HepG2 (cell line): ENCODE measurements around the gene BRD2. TPM values are rescaled to one million over a fixed set of nuclear protein-coding genes. Genes with fewer than 3 reads are reported as not detected.

ENCODE experiments used
- ATAC-seq: fragments of 200-7000 bp; cut with Tn5 transposase; 3 replicates; pipeline ENCODE4 v1.9.1; 2020; ENCODE audit warnings: mild to moderate bottlenecking, moderate library complexity
- BruUV-seq: library from RNA; stranded (reverse); fragments of 400-500 nt; replicated peaks from 2 replicates; lab custom pipeline; 2021; lab: Mats Ljungman, UMichigan
- CTCF ChIA-PET: fragments of 300-600 bp; formaldehyde crosslinking; extraction: SDS; loops from one replicate; lab custom pipeline; 2021; ENCODE audit warnings: low total read pairs, inconsistent platforms, low intra/inter-chr PET ratio; lab: Yijun Ruan, JAX
- POLR2A ChIA-PET: fragments of 350-600 bp; sonication (Branson Sonifier 250); formaldehyde crosslinking; loops from one replicate; lab custom pipeline; 2020; ENCODE audit warnings: antibody characterized with exemption, inconsistent platforms; lab: Yijun Ruan, JAX
- DNase-seq: peaks from one replicate; pipeline ENCODE4 v3.0.0-alpha.2; 2015; ENCODE audit warnings: low spot score
- FAIRE-seq: peaks from 3 replicates; lab custom pipeline; 2011; peaks lifted over from hg19 to GRCh38; lab: Jason Lieb, UNC
- H2AFZ ChIP-seq: one replicate; pipeline ENCODE4 v1.6.1; 2011; ENCODE audit warnings: low read length, inconsistent platforms
- H3K27ac ChIP-seq: fragments of 300-600 bp; 3 replicates; pipeline ENCODE4 v1.8.0; 2011; ENCODE audit warnings: mixed run types, mild to moderate bottlenecking, mixed read lengths, low read length, inconsistent platforms; ENCODE audit not compliant: insufficient read depth; ENCODE audit errors: extremely low read length
- H3K27me3 ChIP-seq, 2 experiments: fragments of 200-600 bp in 1 of 2; 2 replicates in 1 of 2; 3 replicates in 1 of 2; pipeline versions ENCODE4 v1.6.0 to v1.8.0; 2011; ENCODE audit warnings: low read length in 2 of 2, mild to moderate bottlenecking in 2 of 2, moderate library complexity in 2 of 2, inconsistent platforms in 1 of 2; ENCODE audit not compliant: insufficient read depth in 2 of 2, control insufficient read depth in 1 of 2
- H3K36me3 ChIP-seq, 2 experiments: fragments of 200-600 bp in 1 of 2; replicated peaks in 1 of 2; 2 replicates in 1 of 2; 3 replicates in 1 of 2; pipeline versions ENCODE4 v1.5.1 to v1.8.0; 2011; ENCODE audit warnings: low read length in 2 of 2, inconsistent platforms in 1 of 2; ENCODE audit not compliant: insufficient read depth in 2 of 2, control insufficient read depth in 1 of 2
- H3K4me1 ChIP-seq: 2 replicates; pipeline ENCODE4 v1.5.1; 2012; ENCODE audit warnings: low read length, inconsistent platforms; ENCODE audit not compliant: insufficient read depth
- H3K4me2 ChIP-seq: 2 replicates; pipeline ENCODE4 v1.6.0; 2011; ENCODE audit warnings: low read depth, low read length, inconsistent platforms
- H3K4me3 ChIP-seq, 3 experiments: fragments of 200-600 bp in 1 of 3; sonication (generic), shearing (Covaris generic) in 1 of 3; replicated peaks in 1 of 3; 2 replicates each; pipeline ENCODE4 v1.5.1; 2011 to 2016; ENCODE audit warnings: low read length in 3 of 3, inconsistent platforms in 2 of 3, low read depth in 2 of 3, mild to moderate bottlenecking in 2 of 3, control low read depth in 1 of 3, mixed read lengths in 1 of 3; ENCODE audit not compliant: insufficient read depth in 1 of 3
- H3K79me2 ChIP-seq: one replicate; pipeline ENCODE4 v1.6.1; 2011; ENCODE audit warnings: low read length, inconsistent platforms; ENCODE audit not compliant: insufficient read depth
- H3K9ac ChIP-seq: 2 replicates; pipeline ENCODE4 v1.6.0; 2011; ENCODE audit warnings: mild to moderate bottlenecking, low read depth, low read length, inconsistent platforms; ENCODE audit not compliant: insufficient read depth
- H3K9me3 ChIP-seq: 2 replicates; pipeline ENCODE4 v1.5.1; 2012; ENCODE audit warnings: mild to moderate bottlenecking, low read length
- H4K20me1 ChIP-seq: 2 replicates; pipeline ENCODE4 v1.6.0; 2011; ENCODE audit warnings: inconsistent platforms, mild to moderate bottlenecking, low read length, moderate library complexity; ENCODE audit not compliant: insufficient read depth
- CHD4 ChIP-seq: fragments of 200-600 bp; sonication (generic); IDR thresholded peaks from 2 replicates; pipeline ENCODE4 v1.7.0; 2017; ENCODE audit warnings: mild to moderate bottlenecking, low read length, borderline replicate concordance
- GTF3A ChIP-seq: sonication (generic); formaldehyde crosslinking; conservative IDR thresholded peaks from 2 replicates; pipeline ENCODE4 v1.4.0; 2020; ENCODE audit warnings: mild to moderate bottlenecking, missing genetic modification reagents
- HNRNPK ChIP-seq: fragments of 200-400 bp; formaldehyde crosslinking; IDR thresholded peaks from 2 replicates; pipeline ENCODE4 v1.6.1; 2018; ENCODE audit warnings: low read length, low read depth, moderate library complexity, mild to moderate bottlenecking; ENCODE audit not compliant: poor library complexity, severe bottlenecking
- HOXA3 ChIP-seq: sonication (generic); formaldehyde crosslinking; IDR thresholded peaks from 2 replicates; pipeline ENCODE4 v1.5.0; 2020; ENCODE audit warnings: missing genetic modification reagents
- NONO ChIP-seq, 2 experiments: fragments of 450-650 bp in 1 of 2; sonication (generic) in 1 of 2; formaldehyde crosslinking in 1 of 2; IDR thresholded peaks in 1 of 2; conservative IDR thresholded peaks in 1 of 2; 2 replicates each; pipeline versions ENCODE4 v1.6.1 to v1.8.0; 2017 to 2022; ENCODE audit warnings: mild to moderate bottlenecking in 1 of 2, missing genetic modification reagents in 1 of 2, moderate library complexity in 1 of 2
- RFXAP ChIP-seq: sonication (generic); formaldehyde crosslinking; IDR thresholded peaks from 2 replicates; pipeline ENCODE4 v1.4.0; 2020; ENCODE audit warnings: missing genetic modification reagents, borderline replicate concordance
- SMARCE1 ChIP-seq: fragments of 450-650 bp; IDR thresholded peaks from 2 replicates; pipeline ENCODE4 v1.6.1; 2017; ENCODE audit warnings: borderline replicate concordance
- TMF1 ChIP-seq: sonication (generic); formaldehyde crosslinking; IDR thresholded peaks from 2 replicates; pipeline ENCODE4 v1.8.1; 2022; ENCODE audit warnings: low read depth, missing genetic modification reagents
- XRCC5 ChIP-seq: fragments of 200-400 bp; formaldehyde crosslinking; optimal IDR thresholded peaks from 2 replicates; pipeline ENCODE3; 2017; ENCODE audit warnings: mild to moderate bottlenecking, low read length
- ZBTB4 ChIP-seq: sonication (generic); formaldehyde crosslinking; IDR thresholded peaks from 2 replicates; pipeline ENCODE4 v1.4.0; 2020; ENCODE audit warnings: missing genetic modification reagents, mild to moderate bottlenecking, borderline replicate concordance
- ZNF430 ChIP-seq: sonication (generic); formaldehyde crosslinking; IDR thresholded peaks from 2 replicates; pipeline ENCODE4 v1.9.0; 2021; ENCODE audit warnings: mild to moderate bottlenecking, missing genetic modification reagents
- ZNF460 ChIP-seq: sonication (generic); formaldehyde crosslinking; IDR thresholded peaks from 2 replicates; pipeline ENCODE4 v1.5.1; 2020; ENCODE audit warnings: missing genetic modification reagents, mild to moderate bottlenecking, borderline replicate concordance
- ZNF496 ChIP-seq: sonication (generic); formaldehyde crosslinking; IDR thresholded peaks from 2 replicates; pipeline ENCODE4 v1.8.1; 2023; ENCODE audit warnings: mild to moderate bottlenecking, moderate library complexity, missing genetic modification reagents; ENCODE audit not compliant: insufficient replicate concordance
- ZNF547 ChIP-seq: sonication (generic); formaldehyde crosslinking; IDR thresholded peaks from 2 replicates; pipeline ENCODE4 v1.5.1; 2020; ENCODE audit warnings: mild to moderate bottlenecking, missing genetic modification reagents
- ZSCAN20 ChIP-seq: sonication (generic); formaldehyde crosslinking; IDR thresholded peaks from 2 replicates; pipeline ENCODE4 v1.4.0; 2020; ENCODE audit warnings: missing genetic modification reagents, mild to moderate bottlenecking, borderline replicate concordance
- WGBS: methylation state at CpG from one replicate; pipeline ENCODE4 v1.1.6; 2017; ENCODE audit warnings: low lambda C conversion rate; 5-methylcytosine and 5-hydroxymethylcytosine counted together
- in situ Hi-C: cut with HindIII; loops from 2 replicates; pipeline ENCODE4 v1.10.0; 2017; ENCODE audit warnings: low pct_unique_long_range_greater_than_20kb; ENCODE audit not compliant: extremely low pct_ligation_motif_present
- intact Hi-C: fragments of 100-400 bp; cut with micrococcal nuclease; formaldehyde crosslinking; loops from one replicate; pipeline ENCODE4 v1.10.0; 2022; ENCODE audit not compliant: unreplicated experiment
- polyA plus RNA-seq, 8 experiments: library from polyadenylated mRNA; depleted of rRNA in 3 of 8; stranded (reverse) in 7 of 8; unstranded in 1 of 8; fragments of >200 nt; fragmentation: Illumina TruSeq in 4 of 8; extraction: Trizol in 4 of 8; gene quantifications; 2 replicates each; pipeline versions ENCODE4 v1.2.1 to v1.2.3, GENCODE V29; 2011 to 2016; ENCODE audit warnings: low read depth in 4 of 8, missing spikeins in 1 of 8, mixed read lengths in 1 of 8; ENCODE audit not compliant: insufficient read depth in 1 of 8
- total RNA-seq, 5 experiments: library from RNA; depleted of rRNA; stranded (reverse); fragments of >200 nt; fragmentation: Illumina TruSeq; extraction: Trizol; gene quantifications; 2 replicates each; pipeline ENCODE4 v1.2.3, GENCODE V29; 2016; ENCODE audit warnings: low read depth in 1 of 5

Gene BRD2
- total and polyA plus RNA-seq, 2 of the 13 experiments (the other 11 are each of a cell fraction or from before 2014, with no cell fraction given): 143 to 202 TPM

GRCh38 chr6:33017018-33017417 lies 48.6 kb downstream of the BRD2 start (continued):
- TF ChIP-seq HOXA3 (CRISPR knock-in tag) (no peak), ZBTB4 (CRISPR knock-in tag) (no peak), SMARCE1 (no peak), RFXAP (CRISPR knock-in tag) (no peak), CHD4 (no peak), ZNF547 (CRISPR knock-in tag) (no peak)

GRCh38 chr6:33017694-33018353 lies 49.4 kb downstream of the BRD2 start:
- intact Hi-C loops: no loop called here
- in situ Hi-C loops: loop anchor here (5.0 to 10.0 kb wide), 3 partner anchors 64 to 229 kb away; no protein-coding TSS in a partner anchor
- ATAC-seq (no peak), DNase-seq (no peak), FAIRE-seq (no peak)
- H2AFZ ChIP-seq: no peak overlapping the region
- WGBS: 4% methylated on average over 3 of the region's 3 CpGs
- no peaks in the 10 kb centered on the region for H3K9me3 ChIP-seq
- ChIA-PET CTCF (no interaction called here), POLR2A (no interaction called here)
- no peak overlapping the region for H3K27ac ChIP-seq
- no peak overlapping the region for H3K4me2 ChIP-seq
- H3K4me3 ChIP-seq: no peak overlapping the region
- no peak overlapping the region for H3K9ac ChIP-seq
- no TSS peak for BruUV-seq
- H3K27me3 ChIP-seq: peaks cover 1 to 56% of the 10 kb centered on the region in 2 experiments; a peak in 3 of 5 replicates
- no peaks in the 10 kb centered on the region for H4K20me1 ChIP-seq
- no peaks in the 10 kb centered on the region for H3K79me2 ChIP-seq
- no peaks in the 10 kb centered on the region for H3K36me3 ChIP-seq
- no peaks in the 10 kb centered on the region for H3K4me1 ChIP-seq
- TF ChIP-seq ZSCAN20 (CRISPR knock-in tag): no peak
- no peak for TF ChIP-seq NONO (IDR thresholded peaks at IDR 0.05)
- no peak for TF ChIP-seq NONO (CRISPR knock-in tag; conservative IDR thresholded peaks at IDR 0.05)
- no peak for TF ChIP-seq ZNF460 (CRISPR knock-in tag)
- no peak for TF ChIP-seq ZNF496 (CRISPR knock-in tag)
- no peak for TF ChIP-seq GTF3A (CRISPR knock-in tag)
- no peak for TF ChIP-seq ZNF430 (CRISPR knock-in tag)
- no peak for TF ChIP-seq TMF1
- TF ChIP-seq XRCC5: no peak
- TF ChIP-seq HNRNPK: no peak
